HepG2 (cell line): Measurements from ENCODE around the gene TBC1D2B. TPM values are rescaled to one million over a fixed set of nuclear protein-coding genes. Genes with fewer than 3 reads are reported as not detected.

Experiments
- ATAC-seq: fragments of 200-7000 bp; cut with Tn5 transposase; 3 replicates; pipeline ENCODE4 v1.9.1; 2020; ENCODE audit warnings: mild to moderate bottlenecking, moderate library complexity
- BruUV-seq: library from RNA; stranded (reverse); fragments of 400-500 nt; replicated peaks from 2 replicates; lab custom pipeline; 2021; lab: Mats Ljungman, UMichigan
- CTCF ChIA-PET: fragments of 300-600 bp; formaldehyde crosslinking; extraction: SDS; loops from one replicate; lab custom pipeline; 2021; ENCODE audit warnings: low total read pairs, inconsistent platforms, low intra/inter-chr PET ratio; lab: Yijun Ruan, JAX
- POLR2A ChIA-PET: fragments of 350-600 bp; sonication (Branson Sonifier 250); formaldehyde crosslinking; loops from one replicate; lab custom pipeline; 2020; ENCODE audit warnings: antibody characterized with exemption, inconsistent platforms; lab: Yijun Ruan, JAX
- DNase-seq: peaks from one replicate; pipeline ENCODE4 v3.0.0-alpha.2; 2015; ENCODE audit warnings: low spot score
- FAIRE-seq: peaks from 3 replicates; lab custom pipeline; 2011; peaks lifted over from hg19 to GRCh38; lab: Jason Lieb, UNC
- H2AFZ ChIP-seq: one replicate; pipeline ENCODE4 v1.6.1; 2011; ENCODE audit warnings: low read length, inconsistent platforms
- H3K27ac ChIP-seq: fragments of 300-600 bp; 3 replicates; pipeline ENCODE4 v1.8.0; 2011; ENCODE audit warnings: mixed run types, mild to moderate bottlenecking, mixed read lengths, low read length, inconsistent platforms; ENCODE audit not compliant: insufficient read depth; ENCODE audit errors: extremely low read length
- H3K27me3 ChIP-seq, 2 experiments: fragments of 200-600 bp in 1 of 2; 2 replicates in 1 of 2; 3 replicates in 1 of 2; pipeline versions ENCODE4 v1.6.0 to v1.8.0; 2011; ENCODE audit warnings: low read length in 2 of 2, mild to moderate bottlenecking in 2 of 2, moderate library complexity in 2 of 2, inconsistent platforms in 1 of 2; ENCODE audit not compliant: insufficient read depth in 2 of 2, control insufficient read depth in 1 of 2
- H3K36me3 ChIP-seq, 2 experiments: fragments of 200-600 bp in 1 of 2; replicated peaks in 1 of 2; 2 replicates in 1 of 2; 3 replicates in 1 of 2; pipeline versions ENCODE4 v1.5.1 to v1.8.0; 2011; ENCODE audit warnings: low read length in 2 of 2, inconsistent platforms in 1 of 2; ENCODE audit not compliant: insufficient read depth in 2 of 2, control insufficient read depth in 1 of 2
- H3K4me1 ChIP-seq: 2 replicates; pipeline ENCODE4 v1.5.1; 2012; ENCODE audit warnings: low read length, inconsistent platforms; ENCODE audit not compliant: insufficient read depth
- H3K4me2 ChIP-seq: 2 replicates; pipeline ENCODE4 v1.6.0; 2011; ENCODE audit warnings: low read depth, low read length, inconsistent platforms
- H3K4me3 ChIP-seq, 3 experiments: fragments of 200-600 bp in 1 of 3; sonication (generic), shearing (Covaris generic) in 1 of 3; replicated peaks in 1 of 3; 2 replicates each; pipeline ENCODE4 v1.5.1; 2011 to 2016; ENCODE audit warnings: low read length in 3 of 3, inconsistent platforms in 2 of 3, low read depth in 2 of 3, mild to moderate bottlenecking in 2 of 3, control low read depth in 1 of 3, mixed read lengths in 1 of 3; ENCODE audit not compliant: insufficient read depth in 1 of 3
- H3K79me2 ChIP-seq: one replicate; pipeline ENCODE4 v1.6.1; 2011; ENCODE audit warnings: low read length, inconsistent platforms; ENCODE audit not compliant: insufficient read depth
- H3K9ac ChIP-seq: 2 replicates; pipeline ENCODE4 v1.6.0; 2011; ENCODE audit warnings: mild to moderate bottlenecking, low read depth, low read length, inconsistent platforms; ENCODE audit not compliant: insufficient read depth
- H3K9me3 ChIP-seq: 2 replicates; pipeline ENCODE4 v1.5.1; 2012; ENCODE audit warnings: mild to moderate bottlenecking, low read length
- H4K20me1 ChIP-seq: 2 replicates; pipeline ENCODE4 v1.6.0; 2011; ENCODE audit warnings: inconsistent platforms, mild to moderate bottlenecking, low read length, moderate library complexity; ENCODE audit not compliant: insufficient read depth
- ATF1 ChIP-seq: IDR thresholded peaks from 2 replicates; pipeline ENCODE4 v1.6.1; 2016; ENCODE audit warnings: mild to moderate bottlenecking, control low read depth
- FUBP1 ChIP-seq: sonication (generic); formaldehyde crosslinking; IDR thresholded peaks from 2 replicates; pipeline ENCODE4 v1.5.1; 2020; ENCODE audit warnings: missing genetic modification reagents, mild to moderate bottlenecking, borderline replicate concordance
- KDM5A ChIP-seq: fragments of 200-600 bp; sonication (generic); IDR thresholded peaks from 2 replicates; pipeline ENCODE4 v1.7.0; 2018; ENCODE audit warnings: antibody characterized with exemption, mild to moderate bottlenecking, low read length, borderline replicate concordance
- MTA1 ChIP-seq: sonication (generic); formaldehyde crosslinking; IDR thresholded peaks from 2 replicates; pipeline ENCODE4 v1.4.0; 2020; ENCODE audit warnings: missing genetic modification reagents, mild to moderate bottlenecking, borderline replicate concordance
- NCOA1 ChIP-seq: sonication (generic); formaldehyde crosslinking; IDR thresholded peaks from 2 replicates; pipeline ENCODE4 v1.9.0; 2021; ENCODE audit warnings: missing genetic modification reagents
- PCBP1 ChIP-seq: fragments of 200-400 bp; formaldehyde crosslinking; IDR thresholded peaks from 2 replicates; pipeline ENCODE4 v1.6.1; 2017; ENCODE audit warnings: mild to moderate bottlenecking, low read depth, low read length, borderline replicate concordance
- PREB ChIP-seq: sonication (generic); formaldehyde crosslinking; IDR thresholded peaks from 2 replicates; pipeline ENCODE4 v1.4.0; 2020; ENCODE audit warnings: missing genetic modification reagents
- PRMT3 ChIP-seq: sonication (generic); formaldehyde crosslinking; IDR thresholded peaks from 2 replicates; pipeline ENCODE4 v1.8.1; 2022; ENCODE audit warnings: low read depth, mild to moderate bottlenecking, moderate library complexity, missing genetic modification reagents, borderline replicate concordance
- RCOR2 ChIP-seq: IDR thresholded peaks from 2 replicates; pipeline ENCODE4 v1.6.1; 2016; ENCODE audit warnings: missing biosample characterization, missing genetic modification reagents
- SALL2 ChIP-seq: sonication (generic); formaldehyde crosslinking; IDR thresholded peaks from 2 replicates; pipeline ENCODE4 v1.8.1; 2023; ENCODE audit warnings: mild to moderate bottlenecking, missing genetic modification reagents, inconsistent platforms
- TFE3 ChIP-seq: IDR thresholded peaks from 2 replicates; pipeline ENCODE4 v1.6.1; 2016
- ZNF280D ChIP-seq: sonication (generic); formaldehyde crosslinking; IDR thresholded peaks from 2 replicates; pipeline ENCODE4 v1.5.1; 2020; ENCODE audit warnings: mild to moderate bottlenecking, missing genetic modification reagents
- ZNF605 ChIP-seq: sonication (generic); formaldehyde crosslinking; IDR thresholded peaks from 2 replicates; pipeline ENCODE4 v1.8.0; 2022; ENCODE audit warnings: mild to moderate bottlenecking, missing genetic modification reagents
- WGBS: methylation state at CpG from one replicate; pipeline ENCODE4 v1.1.6; 2017; ENCODE audit warnings: low lambda C conversion rate; 5-methylcytosine and 5-hydroxymethylcytosine counted together
- in situ Hi-C: cut with HindIII; loops from 2 replicates; pipeline ENCODE4 v1.10.0; 2017; ENCODE audit warnings: low pct_unique_long_range_greater_than_20kb; ENCODE audit not compliant: extremely low pct_ligation_motif_present
- intact Hi-C: fragments of 100-400 bp; cut with micrococcal nuclease; formaldehyde crosslinking; loops from one replicate; pipeline ENCODE4 v1.10.0; 2022; ENCODE audit not compliant: unreplicated experiment
- polyA plus RNA-seq, 8 experiments: library from polyadenylated mRNA; depleted of rRNA in 3 of 8; stranded (reverse) in 7 of 8; unstranded in 1 of 8; fragments of >200 nt; fragmentation: Illumina TruSeq in 4 of 8; extraction: Trizol in 4 of 8; gene quantifications; 2 replicates each; pipeline versions ENCODE4 v1.2.1 to v1.2.3, GENCODE V29; 2011 to 2016; ENCODE audit warnings: low read depth in 4 of 8, missing spikeins in 1 of 8, mixed read lengths in 1 of 8; ENCODE audit not compliant: insufficient read depth in 1 of 8
- total RNA-seq, 5 experiments: library from RNA; depleted of rRNA; stranded (reverse); fragments of >200 nt; fragmentation: Illumina TruSeq; extraction: Trizol; gene quantifications; 2 replicates each; pipeline ENCODE4 v1.2.3, GENCODE V29; 2016; ENCODE audit warnings: low read depth in 1 of 5

Gene TBC1D2B
- total and polyA plus RNA-seq, 2 of the 13 experiments (the other 11 are each of a cell fraction or from before 2014, with no cell fraction given), result 10.1 to 14.4 TPM

- TF ChIP-seq RCOR2 (CRISPR knock-in tag) (no peak), NCOA1 (CRISPR knock-in tag) (no peak), MTA1 (CRISPR knock-in tag) (no peak), PRMT3 (CRISPR knock-in tag) (no peak)
- TF ChIP-seq, all 625 proteins: peak for 0
Measured at GRCh38 chr15:78046796-78047341, 30.6 kb downstream of the TBC1D2B start (continued).

GRCh38 chr15:78045189-78045588, 32.3 kb downstream of the TBC1D2B start:
- Histone ChIP-seq H3K27ac (no peak overlapping the region), H3K79me2 (no peaks in the 10 kb centered on the region), H3K27me3 (no peaks in the 10 kb centered on the region), H3K4me3 (no peak overlapping the region), H2AFZ (no peak overlapping the region), H3K4me1 (0 out of 2 replicates have a peak, but pooled peaks cover 14% of the 10 kb centered on the region), H3K36me3 (peaks cover 3 to 12% of the 10 kb centered on the region in 2 experiments; a peak in 3 of 5 replicates), H3K9me3 (no peaks in the 10 kb centered on the region), H3K4me2 (no peak overlapping the region), H4K20me1 (no peaks in the 10 kb centered on the region), H3K9ac (no peak overlapping the region)
- POLR2A ChIA-PET, result no interaction called here
- BruUV-seq, result no TSS peak
- WGBS, result 100% methylated on average over 1 of the region's 1 CpG
- CTCF ChIA-PET, result no interaction called here
- intact Hi-C loops (no loop called here), in situ Hi-C loops (no loop called here)
- ATAC-seq (no peak), FAIRE-seq (no peak), DNase-seq (no peak)
- TF ChIP-seq ZNF280D (CRISPR knock-in tag) (no peak), KDM5A (no peak), PREB (CRISPR knock-in tag) (no peak), ZNF605 (CRISPR knock-in tag) (no peak), PCBP1 (no peak), SALL2 (CRISPR knock-in tag) (no peak), ATF1 (CRISPR knock-in tag) (no peak), TFE3 (CRISPR knock-in tag) (no peak), FUBP1 (CRISPR knock-in tag) (no peak)
